ENCODE data around the gene GAREM1.
"Not testable (repeated sequence)": the region's sequence is repeated elsewhere in the genome, so short reads cannot be mapped to it uniquely, and the experiment has no call there.

Gene GAREM1

GRCh38 chr18:32470714-32471633 is at the start of gene GAREM1:
Gene GAREM1, minus strand, starts transcription at chr18:32470882. Its CDS starts 454 bp downstream, at chr18:32470428.
- DNase-seq, result peak; percentile 39 to 77

GRCh38 chr18:32511147-32511546 is 40.5 kb upstream of the GAREM1 start:
- no peak for DNase-seq

- no peak for DNase-seq
These were observed 38.4 kb upstream of the GAREM1 start for GRCh38 chr18:32509111-32509510.

- DNase-seq, result no peak
These were observed 36.4 kb upstream of the GAREM1 start for GRCh38 chr18:32507093-32507492.

GRCh38 chr18:32502014-32502413 is 31.3 kb upstream of the GAREM1 start:
- DNase-seq, result no peak

- DNase-seq, result not testable (repeated sequence)
These were observed 30.6 kb upstream of the GAREM1 start for GRCh38 chr18:32501242-32501641.

GRCh38 chr18:32483002-32483401 is 12.3 kb upstream of the GAREM1 start:
- no peak for DNase-seq

- no peak for DNase-seq
These were observed 11.4 kb upstream of the GAREM1 start for GRCh38 chr18:32482117-32482516.

- no peak for DNase-seq
These were observed 9.9 kb upstream of the GAREM1 start for GRCh38 chr18:32480581-32480980.

- no peak for DNase-seq
These were observed 8.1 kb upstream of the GAREM1 start for GRCh38 chr18:32478807-32479206.

- DNase-seq, result no peak
These were observed 7.6 kb upstream of the GAREM1 start for GRCh38 chr18:32478317-32478716.

- DNase-seq, result no peak
These were observed 5.4 kb upstream of the GAREM1 start for GRCh38 chr18:32476106-32476505.

- not testable (repeated sequence) for DNase-seq
These were observed 4.4 kb upstream of the GAREM1 start for GRCh38 chr18:32475069-32475468.

- no peak for DNase-seq
These were observed 2.6 kb upstream of the GAREM1 start for GRCh38 chr18:32473325-32473724.

GRCh38 chr18:32472841-32473240 is 2.2 kb upstream of the GAREM1 start:
- DNase-seq, result no peak

- no peak for DNase-seq
These were observed 295 bp downstream of the GAREM1 start for GRCh38 chr18:32470460-32470713.

- DNase-seq, result peak in 1 of 2 donors; percentile 2
These were observed 807 bp downstream of the GAREM1 start for GRCh38 chr18:32469691-32470459.

- DNase-seq, result peak in 1 of 2 donors; percentile 0
These were observed 1.5 kb downstream of the GAREM1 start for GRCh38 chr18:32469190-32469651.

- DNase-seq, result no peak
These were observed 2.4 kb downstream of the GAREM1 start for GRCh38 chr18:32468147-32468845.

- DNase-seq, result no peak
These were observed 8.9 kb downstream of the GAREM1 start for GRCh38 chr18:32461709-32462272.

GRCh38 chr18:32460171-32460731 is 10.4 kb downstream of the GAREM1 start:
- no peak for DNase-seq

- DNase-seq, result no peak
These were observed 11.2 kb downstream of the GAREM1 start for GRCh38 chr18:32459361-32460101.

Data from bone marrow (tissue), 2 donors.